Lower leg skin (tissue), 3 donors: ENCODE results near the gene GADD45B.

ENCODE experiments used
- POLR2A ChIP-seq, 2 donors: fragments of 450-650 bp; IDR thresholded peaks; one replicate each; pipeline ENCODE4 v1.6.1; 2016 to 2017; ENCODE audit warnings: antibody characterized with exemption in 2 of 2, mild to moderate bottlenecking in 1 of 2, moderate library complexity in 1 of 2
- TF ChIP-seq, protein P1 (sequence below), 3 donors: fragments of 450-650 bp; IDR thresholded peaks; one replicate each; pipeline ENCODE4 v1.5.1; 2016; ENCODE audit warnings: antibody characterized with exemption in 3 of 3, mild to moderate bottlenecking in 3 of 3, moderate library complexity in 2 of 3

DNA sequence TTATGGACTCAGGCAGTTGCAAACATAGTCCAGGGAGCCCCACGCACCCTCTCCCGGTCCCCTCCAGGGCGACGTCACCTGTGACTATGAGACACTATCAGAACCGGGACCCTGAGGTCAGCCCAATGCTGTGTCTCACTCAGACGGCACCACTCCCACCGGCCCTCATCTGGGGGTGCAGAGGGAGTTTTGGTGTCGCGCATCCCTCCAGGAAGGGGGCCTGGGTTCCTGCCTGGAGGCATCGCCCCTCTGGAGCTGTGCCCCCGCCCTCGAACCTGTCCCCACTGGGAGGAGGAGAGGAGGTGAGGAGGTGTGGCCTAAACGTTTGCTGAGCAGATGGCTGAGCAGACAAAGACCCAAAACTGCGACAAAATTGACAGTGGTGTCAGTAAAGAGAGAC, 51.2 kb downstream of the GADD45B start:
- TF ChIP-seq POLR2A (IDR thresholded peaks at IDR 0.05), result no peak
- TF ChIP-seq, protein P1, sequence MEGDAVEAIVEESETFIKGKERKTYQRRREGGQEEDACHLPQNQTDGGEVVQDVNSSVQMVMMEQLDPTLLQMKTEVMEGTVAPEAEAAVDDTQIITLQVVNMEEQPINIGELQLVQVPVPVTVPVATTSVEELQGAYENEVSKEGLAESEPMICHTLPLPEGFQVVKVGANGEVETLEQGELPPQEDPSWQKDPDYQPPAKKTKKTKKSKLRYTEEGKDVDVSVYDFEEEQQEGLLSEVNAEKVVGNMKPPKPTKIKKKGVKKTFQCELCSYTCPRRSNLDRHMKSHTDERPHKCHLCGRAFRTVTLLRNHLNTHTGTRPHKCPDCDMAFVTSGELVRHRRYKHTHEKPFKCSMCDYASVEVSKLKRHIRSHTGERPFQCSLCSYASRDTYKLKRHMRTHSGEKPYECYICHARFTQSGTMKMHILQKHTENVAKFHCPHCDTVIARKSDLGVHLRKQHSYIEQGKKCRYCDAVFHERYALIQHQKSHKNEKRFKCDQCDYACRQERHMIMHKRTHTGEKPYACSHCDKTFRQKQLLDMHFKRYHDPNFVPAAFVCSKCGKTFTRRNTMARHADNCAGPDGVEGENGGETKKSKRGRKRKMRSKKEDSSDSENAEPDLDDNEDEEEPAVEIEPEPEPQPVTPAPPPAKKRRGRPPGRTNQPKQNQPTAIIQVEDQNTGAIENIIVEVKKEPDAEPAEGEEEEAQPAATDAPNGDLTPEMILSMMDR (IDR thresholded peaks at IDR 0.05), result no peak
